Measurements from ENCODE around the gene ANKRD24.

ANKRD24 gene

GRCh38 chr19:4197625-4198466, 15.4 kb downstream of the ANKRD24 start:
- no peak overlapping the region for H3K4me2 ChIP-seq (ENCODE audit: low read length)
- no peaks in the 10 kb centered on the region; the same call in 1 of the 2 replicates for H4K20me1 ChIP-seq (ENCODE audit: control insufficient read depth, insufficient read depth, low read depth, low read length)
- H3K4me3 ChIP-seq (ENCODE audit: low read length), result no peak overlapping the region
- no peak for TF ChIP-seq EZH2phosphoT487 (IDR thresholded peaks at IDR 0.05; ENCODE audit: borderline replicate concordance, low read length)
- TF ChIP-seq, protein P1, sequence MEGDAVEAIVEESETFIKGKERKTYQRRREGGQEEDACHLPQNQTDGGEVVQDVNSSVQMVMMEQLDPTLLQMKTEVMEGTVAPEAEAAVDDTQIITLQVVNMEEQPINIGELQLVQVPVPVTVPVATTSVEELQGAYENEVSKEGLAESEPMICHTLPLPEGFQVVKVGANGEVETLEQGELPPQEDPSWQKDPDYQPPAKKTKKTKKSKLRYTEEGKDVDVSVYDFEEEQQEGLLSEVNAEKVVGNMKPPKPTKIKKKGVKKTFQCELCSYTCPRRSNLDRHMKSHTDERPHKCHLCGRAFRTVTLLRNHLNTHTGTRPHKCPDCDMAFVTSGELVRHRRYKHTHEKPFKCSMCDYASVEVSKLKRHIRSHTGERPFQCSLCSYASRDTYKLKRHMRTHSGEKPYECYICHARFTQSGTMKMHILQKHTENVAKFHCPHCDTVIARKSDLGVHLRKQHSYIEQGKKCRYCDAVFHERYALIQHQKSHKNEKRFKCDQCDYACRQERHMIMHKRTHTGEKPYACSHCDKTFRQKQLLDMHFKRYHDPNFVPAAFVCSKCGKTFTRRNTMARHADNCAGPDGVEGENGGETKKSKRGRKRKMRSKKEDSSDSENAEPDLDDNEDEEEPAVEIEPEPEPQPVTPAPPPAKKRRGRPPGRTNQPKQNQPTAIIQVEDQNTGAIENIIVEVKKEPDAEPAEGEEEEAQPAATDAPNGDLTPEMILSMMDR (IDR thresholded peaks at IDR 0.05; ENCODE audit: low read depth, low read length, poor library complexity, severe bottlenecking), result no peak
- H3K27ac ChIP-seq (ENCODE audit: low read depth, low read length), result no peak overlapping the region
- no peaks in the 10 kb centered on the region for H3K79me2 ChIP-seq (ENCODE audit: control insufficient read depth, low read length)
- no peaks in the 10 kb centered on the region for H3K36me3 ChIP-seq (ENCODE audit: control insufficient read depth, low read length)
- no peaks in the 10 kb centered on the region for H3K9me2 ChIP-seq (replicated peaks; ENCODE audit: control insufficient read depth, low read length)
- H3K9me3 ChIP-seq (ENCODE audit: control insufficient read depth, insufficient read depth, low read length), result peaks cover 7% of the 10 kb centered on the region
- H3F3A ChIP-seq (ENCODE audit: control insufficient read depth, insufficient read depth), result no peaks in the 10 kb centered on the region
- H3K4me1 ChIP-seq (ENCODE audit: control insufficient read depth, low read length), result no peaks in the 10 kb centered on the region
- peaks cover 6% of the 10 kb centered on the region; the same call in 1 of the 2 replicates for H3K27me3 ChIP-seq (ENCODE audit: control insufficient read depth, low read length)

GRCh38 chr19:4198467-4199126, 16.1 kb downstream of the ANKRD24 start:
- peaks cover 7% of the 10 kb centered on the region for H3K9me3 ChIP-seq (ENCODE audit: control insufficient read depth, insufficient read depth, low read length)
- H3K79me2 ChIP-seq (ENCODE audit: control insufficient read depth, low read length), result no peaks in the 10 kb centered on the region
- no peak overlapping the region for H3K27ac ChIP-seq (ENCODE audit: low read depth, low read length)
- no peak overlapping the region for H3K4me2 ChIP-seq (ENCODE audit: low read length)
- no peaks in the 10 kb centered on the region; the same call in 1 of the 2 replicates for H4K20me1 ChIP-seq (ENCODE audit: control insufficient read depth, insufficient read depth, low read depth, low read length)
- no peaks in the 10 kb centered on the region for H3K36me3 ChIP-seq (ENCODE audit: control insufficient read depth, low read length)
- no peaks in the 10 kb centered on the region for H3K4me1 ChIP-seq (ENCODE audit: control insufficient read depth, low read length)
- H3K4me3 ChIP-seq (ENCODE audit: low read length), result no peak overlapping the region
- no peaks in the 10 kb centered on the region for H3F3A ChIP-seq (ENCODE audit: control insufficient read depth, insufficient read depth)
- TF ChIP-seq, protein P1 (IDR thresholded peaks at IDR 0.05; ENCODE audit: low read depth, low read length, poor library complexity, severe bottlenecking), result no peak
- TF ChIP-seq EZH2phosphoT487 (IDR thresholded peaks at IDR 0.05; ENCODE audit: borderline replicate concordance, low read length), result no peak
- H3K27me3 ChIP-seq (ENCODE audit: control insufficient read depth, low read length), result peaks cover 6% of the 10 kb centered on the region; the same call in 1 of the 2 replicates
- no peaks in the 10 kb centered on the region for H3K9me2 ChIP-seq (replicated peaks; ENCODE audit: control insufficient read depth, low read length)

GRCh38 chr19:4199699-4200293, 17.3 kb downstream of the ANKRD24 start:
- H3K9me2 ChIP-seq (replicated peaks; ENCODE audit: control insufficient read depth, low read length), result no peaks in the 10 kb centered on the region
- no peaks in the 10 kb centered on the region for H3K36me3 ChIP-seq (ENCODE audit: control insufficient read depth, low read length)
- H3K4me3 ChIP-seq (ENCODE audit: low read length), result no peak overlapping the region
- peaks cover 3% of the 10 kb centered on the region; the same call in 1 of the 2 replicates for H3K27me3 ChIP-seq (ENCODE audit: control insufficient read depth, low read length)
- no peaks in the 10 kb centered on the region for H3K4me1 ChIP-seq (ENCODE audit: control insufficient read depth, low read length)
- H3K79me2 ChIP-seq (ENCODE audit: control insufficient read depth, low read length), result no peaks in the 10 kb centered on the region
- TF ChIP-seq EZH2phosphoT487 (IDR thresholded peaks at IDR 0.05; ENCODE audit: borderline replicate concordance, low read length), result no peak
- TF ChIP-seq, protein P1 (IDR thresholded peaks at IDR 0.05; ENCODE audit: low read depth, low read length, poor library complexity, severe bottlenecking), result no peak
- no peaks in the 10 kb centered on the region for H3F3A ChIP-seq (ENCODE audit: control insufficient read depth, insufficient read depth)
- H3K9me3 ChIP-seq (ENCODE audit: control insufficient read depth, insufficient read depth, low read length), result peaks cover 7% of the 10 kb centered on the region
- H4K20me1 ChIP-seq (ENCODE audit: control insufficient read depth, insufficient read depth, low read depth, low read length), result no peaks in the 10 kb centered on the region; the same call in 1 of the 2 replicates
- H3K4me2 ChIP-seq (ENCODE audit: low read length), result no peak overlapping the region
- no peak overlapping the region for H3K27ac ChIP-seq (ENCODE audit: low read depth, low read length)

All from DOHH2 (cell line).